ENCODE results near the gene MFAP5. TPM values are rescaled to one million over a fixed set of nuclear protein-coding genes. Genes with fewer than 3 reads are reported as not detected.
"Not testable (repeated sequence)": the region's sequence is repeated elsewhere in the genome, so short reads cannot be mapped to it uniquely, and the experiment has no call there.

Gene MFAP5
- total RNA-seq, 1 experiment from 2014 or later: not detected

DNA sequence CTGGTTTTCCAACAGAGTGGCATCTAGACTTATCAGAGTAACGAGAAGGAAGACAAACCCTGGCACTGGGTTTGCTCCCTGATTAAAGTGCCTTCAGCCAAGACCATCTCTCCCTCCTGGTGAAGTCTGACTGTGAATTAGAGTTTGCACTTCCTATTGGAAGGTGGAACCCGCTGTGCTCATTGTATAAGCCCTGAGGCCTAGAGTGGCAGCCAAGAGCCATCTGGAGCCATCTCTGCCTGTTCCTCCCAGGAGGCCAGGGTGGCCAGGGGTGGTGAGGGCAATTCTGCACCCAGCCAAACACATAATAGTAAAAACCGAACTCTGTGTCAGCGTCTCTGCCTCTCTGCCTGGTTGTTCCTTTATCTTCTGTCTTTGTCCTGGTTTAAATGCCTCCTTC lies 25.0 kb downstream of the MFAP5 start:
- Mint-ChIP-seq H3K4me3 (ENCODE audit: low read depth, unreplicated experiment) (no peak overlapping the region), H3K9me3 (ENCODE audit: low read depth, unreplicated experiment) (no peaks in the 10 kb centered on the region), H3K27ac (ENCODE audit: unreplicated experiment) (no peak overlapping the region), H3K36me3 (ENCODE audit: insufficient read depth, unreplicated experiment) (no peaks in the 10 kb centered on the region), H3K4me1 (ENCODE audit: low read depth, unreplicated experiment) (no peaks in the 10 kb centered on the region), H3K27me3 (ENCODE audit: unreplicated experiment) (no peaks in the 10 kb centered on the region)
- CTCF ChIA-PET: no interaction called here
- BruUV-seq (replicated peaks): no TSS peak
- no peak for DNase-seq
- TF ChIP-seq CTCF (IDR thresholded peaks at IDR 0.05; ENCODE audit: unreplicated experiment): no peak
- intact Hi-C loops (cut with micrococcal nuclease; ENCODE audit: unreplicated experiment): no loop called here

DNA sequence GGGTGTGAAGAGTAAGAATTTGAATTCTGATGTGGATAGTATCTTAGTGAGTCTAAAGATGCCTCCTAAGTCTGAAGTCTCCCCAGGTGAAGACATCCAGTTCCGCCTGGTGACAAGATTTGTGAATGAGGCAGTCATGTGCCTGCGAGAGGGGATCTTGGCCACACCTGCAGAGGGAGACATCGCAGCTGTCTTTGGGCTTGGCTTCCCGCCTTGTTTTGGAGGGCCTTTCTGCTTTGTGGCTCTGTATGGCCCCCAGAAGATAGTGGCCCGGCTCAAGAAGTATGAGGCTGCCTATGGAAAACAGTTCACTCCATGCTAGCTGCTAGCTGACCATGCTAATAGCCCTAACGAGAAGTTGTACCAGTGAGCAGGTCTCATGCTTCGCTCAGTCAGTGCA lies 25.4 kb downstream of the MFAP5 start:
- intact Hi-C loops (cut with micrococcal nuclease; ENCODE audit: unreplicated experiment): no loop called here
- H3K4me1 Mint-ChIP-seq (ENCODE audit: low read depth, unreplicated experiment): no peaks in the 10 kb centered on the region
- BruUV-seq (replicated peaks): no TSS peak
- no peak for DNase-seq
- H3K27me3 Mint-ChIP-seq (ENCODE audit: unreplicated experiment): no peaks in the 10 kb centered on the region
- no peak for TF ChIP-seq CTCF (IDR thresholded peaks at IDR 0.05; ENCODE audit: unreplicated experiment)
- no peak overlapping the region for H3K4me3 Mint-ChIP-seq (ENCODE audit: low read depth, unreplicated experiment)
- no peak overlapping the region for H3K27ac Mint-ChIP-seq (ENCODE audit: unreplicated experiment)
- CTCF ChIA-PET: no interaction called here
- H3K36me3 Mint-ChIP-seq (ENCODE audit: insufficient read depth, unreplicated experiment): no peaks in the 10 kb centered on the region
- H3K9me3 Mint-ChIP-seq (ENCODE audit: low read depth, unreplicated experiment): no peaks in the 10 kb centered on the region

DNA sequence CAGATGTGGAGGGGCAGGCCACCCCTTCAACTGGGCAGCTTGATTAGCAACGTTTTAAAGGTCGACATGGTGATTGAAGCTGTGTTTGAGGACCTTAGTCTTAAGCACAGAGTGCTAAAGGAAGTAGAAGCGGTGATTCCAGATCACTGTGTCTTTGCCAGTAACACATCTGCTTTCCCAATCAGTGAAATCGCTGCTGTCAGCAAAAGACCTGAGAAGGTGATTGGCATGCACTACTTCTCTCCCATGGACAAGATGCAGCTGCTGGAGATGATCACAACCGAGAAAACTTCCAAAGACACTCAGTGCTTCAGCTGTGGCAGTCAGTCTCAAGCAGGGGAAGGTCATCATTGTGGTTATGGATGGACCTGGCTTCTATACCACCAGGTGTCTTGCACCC lies 26.0 kb downstream of the MFAP5 start:
- DNase-seq: no peak
- H3K4me1 Mint-ChIP-seq (ENCODE audit: low read depth, unreplicated experiment): no peaks in the 10 kb centered on the region
- BruUV-seq (replicated peaks): no TSS peak
- no peaks in the 10 kb centered on the region for H3K36me3 Mint-ChIP-seq (ENCODE audit: insufficient read depth, unreplicated experiment)
- no peak overlapping the region for H3K4me3 Mint-ChIP-seq (ENCODE audit: low read depth, unreplicated experiment)
- CTCF ChIA-PET: no interaction called here
- no peaks in the 10 kb centered on the region for H3K9me3 Mint-ChIP-seq (ENCODE audit: low read depth, unreplicated experiment)
- no peaks in the 10 kb centered on the region for H3K27me3 Mint-ChIP-seq (ENCODE audit: unreplicated experiment)
- intact Hi-C loops (cut with micrococcal nuclease; ENCODE audit: unreplicated experiment): no loop called here
- no peak overlapping the region for H3K27ac Mint-ChIP-seq (ENCODE audit: unreplicated experiment)
- no peak for TF ChIP-seq CTCF (IDR thresholded peaks at IDR 0.05; ENCODE audit: unreplicated experiment)

- not testable (repeated sequence) for H3K4me3 Mint-ChIP-seq (ENCODE audit: low read depth, unreplicated experiment); H3K4me1 Mint-ChIP-seq (ENCODE audit: low read depth, unreplicated experiment)
These were observed 26.6 kb downstream of the MFAP5 start for GRCh38 chr12:8636007-8636346.

GRCh38 chr12:8635342-8636006 lies 27.2 kb downstream of the MFAP5 start:
- H3K27ac Mint-ChIP-seq (ENCODE audit: unreplicated experiment); CTCF ChIA-PET; DNase-seq; H3K4me1 Mint-ChIP-seq (ENCODE audit: low read depth, unreplicated experiment); H3K4me3 Mint-ChIP-seq (ENCODE audit: low read depth, unreplicated experiment); intact Hi-C loops (cut with micrococcal nuclease; ENCODE audit: unreplicated experiment); H3K9me3 Mint-ChIP-seq (ENCODE audit: low read depth, unreplicated experiment); H3K36me3 Mint-ChIP-seq (ENCODE audit: insufficient read depth, unreplicated experiment); BruUV-seq (replicated peaks); H3K27me3 Mint-ChIP-seq (ENCODE audit: unreplicated experiment): not testable (repeated sequence)

More at GRCh38 chr12:8636007-8636346, 26.6 kb downstream of the MFAP5 start:
- H3K27me3 Mint-ChIP-seq (ENCODE audit: unreplicated experiment); intact Hi-C loops (cut with micrococcal nuclease; ENCODE audit: unreplicated experiment); CTCF ChIA-PET; BruUV-seq (replicated peaks); H3K9me3 Mint-ChIP-seq (ENCODE audit: low read depth, unreplicated experiment); DNase-seq; H3K27ac Mint-ChIP-seq (ENCODE audit: unreplicated experiment); H3K36me3 Mint-ChIP-seq (ENCODE audit: insufficient read depth, unreplicated experiment): not testable (repeated sequence)
